GM21367 (cell line): ENCODE measurements around the gene REEP1.
A peak's percentile ranks its signal among the peaks of the same experiment; 100 is the strongest.
"Not testable (repeated sequence)": the region's sequence is repeated elsewhere in the genome, so short reads cannot be mapped to it uniquely, and the experiment has no call there.

Source experiments
- ATAC-seq: cut with Tn5 transposase; IDR thresholded peaks from one replicate; pipeline ENCODE4 v1.9.1; 2021; ENCODE audit not compliant: unreplicated experiment

REEP1 gene

DNA sequence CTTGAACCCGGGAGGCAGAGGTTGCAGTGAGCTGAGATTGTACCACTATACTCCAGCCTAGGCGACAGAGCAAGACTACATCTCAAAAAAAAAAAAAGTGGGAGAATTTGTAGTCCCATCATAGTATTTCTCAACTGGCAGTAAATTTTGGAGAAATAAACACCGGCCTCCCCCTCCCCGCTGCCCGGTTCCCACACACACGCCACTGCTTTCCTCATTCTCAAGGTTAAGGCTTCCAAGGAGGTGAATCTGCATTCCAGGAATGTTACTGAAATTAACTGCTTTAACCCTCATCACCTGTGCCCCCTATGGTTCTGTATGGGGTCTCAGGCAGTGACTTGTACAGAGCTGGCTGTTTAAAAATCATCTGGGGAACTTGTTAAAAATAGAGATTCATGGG lies 88.2 kb downstream of the REEP1 start:
- no peak for ATAC-seq

DNA sequence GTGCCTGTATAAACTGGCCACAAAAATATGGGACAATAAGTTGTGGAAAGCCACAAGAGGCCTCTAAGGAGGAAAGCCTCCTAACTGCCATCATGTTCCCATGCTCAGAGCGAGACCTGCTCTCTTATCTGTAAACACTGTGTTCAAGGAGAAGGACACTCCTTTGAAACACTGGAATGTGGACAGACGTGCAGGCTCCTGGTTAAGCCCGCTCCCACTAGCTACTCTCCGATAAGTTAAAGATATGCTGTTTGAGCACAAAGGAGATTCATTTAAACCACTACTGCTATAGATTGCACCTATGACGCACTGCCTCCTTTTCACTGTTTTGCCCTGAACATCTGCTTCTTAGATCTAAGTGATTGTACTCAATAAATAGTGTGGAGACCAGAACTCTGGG lies 92.2 kb downstream of the REEP1 start:
- not testable (repeated sequence) for ATAC-seq

DNA sequence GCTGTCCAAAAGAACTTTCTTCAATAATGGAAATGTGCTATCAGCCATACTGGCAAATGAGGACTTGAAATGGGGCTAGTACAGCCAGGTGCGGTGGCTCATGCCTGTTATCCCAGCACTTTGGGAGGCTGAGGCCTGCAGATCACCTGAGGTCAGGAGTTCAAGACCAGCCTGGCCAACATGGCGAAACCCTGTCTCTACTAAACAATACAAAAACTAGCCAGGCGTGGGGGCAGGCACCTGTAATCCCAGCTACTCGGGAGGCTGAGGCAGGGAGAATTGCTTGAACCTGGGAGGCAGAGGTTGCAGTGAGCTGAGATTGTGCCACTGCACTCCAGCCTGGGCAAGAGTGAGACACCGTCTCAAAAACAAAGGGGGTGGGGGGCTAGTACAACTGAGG lies 92.6 kb downstream of the REEP1 start:
- not testable (repeated sequence) for ATAC-seq

- ATAC-seq = no peak
Measured at GRCh38 chr2:86243950-86244733, 93.3 kb downstream of the REEP1 start.

GRCh38 chr2:86243272-86243671 lies 94.2 kb downstream of the REEP1 start:
- ATAC-seq = no peak

DNA sequence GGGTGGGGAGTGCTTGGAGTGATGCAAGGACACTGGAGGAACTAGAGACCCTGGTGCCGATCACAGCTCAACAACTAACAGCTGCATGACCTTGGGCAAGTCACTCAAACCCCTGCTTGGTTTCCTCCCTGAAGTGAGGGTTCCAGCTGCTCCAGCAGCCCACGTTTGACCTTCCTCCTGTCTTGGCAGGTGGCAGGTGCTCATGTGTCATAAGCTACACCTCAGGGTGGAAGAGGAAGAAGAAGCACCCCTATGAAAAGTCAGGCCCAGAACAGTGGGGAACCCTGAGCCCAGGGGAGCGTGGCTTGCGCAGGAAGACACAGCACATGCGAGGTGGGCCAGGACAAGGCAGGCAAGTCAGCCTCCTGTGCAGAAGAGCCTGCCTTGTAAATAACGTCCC lies 95.8 kb downstream of the REEP1 start:
- no peak for ATAC-seq

DNA sequence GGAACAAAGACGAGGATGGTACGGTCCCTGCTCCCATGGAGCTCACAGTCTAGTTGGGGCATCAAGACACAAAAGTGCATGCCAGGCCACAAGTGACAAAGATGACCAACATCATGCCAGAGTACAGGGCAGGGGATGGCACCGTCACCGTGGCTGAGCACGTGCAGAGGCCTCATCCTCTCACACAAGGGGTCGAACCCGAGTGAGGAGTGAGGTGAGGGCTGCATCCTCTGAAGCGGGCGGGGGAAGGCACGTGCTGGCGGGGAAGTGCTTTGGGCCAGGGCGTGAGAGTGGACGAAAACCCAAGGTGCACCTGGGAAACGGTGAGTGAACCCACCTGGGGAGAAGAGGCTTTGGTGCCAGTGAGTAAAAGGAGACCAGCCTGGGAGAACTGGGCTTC lies 97.2 kb downstream of the REEP1 start:
- ATAC-seq = no peak

GRCh38 chr2:86239745-86240144 lies 97.7 kb downstream of the REEP1 start:
- ATAC-seq = no peak

GRCh38 chr2:86239326-86239725 lies 98.1 kb downstream of the REEP1 start:
- ATAC-seq = no peak

GRCh38 chr2:86238354-86238753 lies 99.1 kb downstream of the REEP1 start:
- peak; percentile 87 for ATAC-seq

- ATAC-seq = no peak
Measured at GRCh38 chr2:86237172-86237571, 100.3 kb downstream of the REEP1 start.

- no peak for ATAC-seq
Measured at GRCh38 chr2:86235196-86235980, 102.0 kb downstream of the REEP1 start.

GRCh38 chr2:86234563-86235131 lies 102.8 kb downstream of the REEP1 start:
- ATAC-seq = no peak

DNA sequence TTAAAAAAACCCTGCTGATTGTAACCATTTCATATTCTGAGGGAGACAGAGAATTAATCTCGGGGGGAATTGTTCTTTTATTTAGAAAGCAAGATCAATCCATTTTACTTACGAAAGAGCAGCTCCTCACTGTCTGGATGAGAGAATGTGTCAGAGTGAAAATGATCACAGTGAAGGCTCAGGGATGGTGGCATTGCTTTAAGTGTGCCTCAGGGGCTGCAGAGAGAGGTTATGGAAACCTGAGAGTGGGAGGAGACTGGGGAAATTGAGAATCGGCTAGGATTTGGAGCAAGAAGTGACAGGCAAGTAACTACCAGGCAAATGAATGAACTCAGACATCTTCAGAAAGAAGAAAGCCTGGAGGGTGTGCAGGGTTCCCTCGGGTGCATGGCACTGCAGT lies 104.0 kb downstream of the REEP1 start:
- ATAC-seq = no peak

DNA sequence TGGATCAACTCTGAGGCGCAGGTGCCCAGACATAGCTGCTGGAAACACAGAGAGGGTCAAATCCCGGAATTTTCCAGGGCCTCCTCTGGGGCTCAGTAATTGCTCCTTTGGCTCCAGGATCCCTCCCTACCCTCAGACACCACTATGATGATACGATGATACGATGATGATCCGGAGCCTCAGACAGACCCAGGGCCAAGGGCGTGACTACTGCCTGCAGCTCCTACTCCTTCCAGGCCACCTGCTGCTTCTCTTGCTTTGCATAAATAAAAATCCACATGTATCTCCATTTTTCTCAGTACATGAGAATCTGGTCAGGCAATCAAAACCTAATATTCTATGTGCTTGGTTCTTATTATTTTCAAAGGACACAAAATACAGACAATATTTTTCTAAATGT lies 104.5 kb downstream of the REEP1 start:
- no peak for ATAC-seq

GRCh38 chr2:86232373-86232784 lies 105.0 kb downstream of the REEP1 start:
- ATAC-seq = no peak

DNA sequence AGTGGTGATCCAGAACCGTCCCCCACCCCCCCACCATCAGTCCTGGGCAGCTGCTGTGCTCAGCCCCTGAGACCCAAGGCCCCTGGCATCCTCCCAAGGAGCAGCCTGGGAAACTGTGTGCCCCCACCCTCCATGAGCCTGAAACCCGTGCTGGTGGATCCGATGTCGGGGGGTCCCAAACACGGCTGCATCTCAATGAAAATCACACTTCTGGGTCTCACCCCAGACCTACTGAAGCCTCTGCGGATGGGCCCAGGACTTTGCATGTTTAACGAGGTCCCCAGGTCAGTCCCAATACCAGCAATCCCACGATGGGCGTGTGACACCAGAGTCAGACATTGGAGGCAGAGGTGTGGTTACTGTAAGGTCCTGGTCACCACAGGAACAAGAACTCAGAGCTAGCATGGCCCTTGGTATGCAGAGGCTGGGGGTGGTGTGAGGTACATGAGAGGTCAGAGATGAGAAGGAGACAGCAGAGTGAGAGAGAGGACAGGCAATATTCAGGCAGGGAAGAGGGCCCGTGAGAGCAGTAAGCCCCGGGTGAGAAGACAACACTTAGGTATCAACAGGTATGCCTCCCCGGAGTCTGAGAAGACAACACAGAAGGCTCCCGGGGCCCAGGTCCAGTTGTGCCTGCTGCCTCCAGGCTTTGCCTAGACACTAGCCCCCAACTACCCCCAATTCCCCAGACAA lies 105.6 kb downstream of the REEP1 start:
- no peak for ATAC-seq

GRCh38 chr2:86230961-86231360 lies 106.5 kb downstream of the REEP1 start:
- ATAC-seq = no peak

- no peak for ATAC-seq
Measured at GRCh38 chr2:86229221-86229620, 108.2 kb downstream of the REEP1 start.

GRCh38 chr2:86228574-86228973 lies 108.9 kb downstream of the REEP1 start:
- not testable (repeated sequence) for ATAC-seq

DNA sequence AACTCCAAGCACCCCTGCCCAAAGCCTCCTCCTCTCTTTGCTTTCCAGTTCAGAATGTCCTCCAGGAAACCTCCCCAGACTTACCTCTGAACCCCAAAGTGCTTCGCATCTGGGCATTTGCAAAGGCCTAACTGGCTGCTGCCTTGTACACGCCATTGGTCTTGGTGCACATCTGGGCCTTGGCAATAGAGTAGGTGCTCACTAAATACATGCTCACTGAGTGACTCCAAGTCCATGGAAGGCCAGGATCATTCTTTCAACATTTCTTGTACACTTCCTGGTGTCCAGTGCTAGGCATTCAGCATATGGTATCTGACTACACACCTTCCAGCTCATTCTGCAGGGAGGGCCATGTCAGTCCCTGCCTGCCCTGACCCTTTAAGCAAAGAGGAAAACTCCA lies 109.7 kb downstream of the REEP1 start:
- no peak for ATAC-seq
